ENCODE measurements around the gene UCP2. TPM values are rescaled to one million over a fixed set of nuclear protein-coding genes. Genes with fewer than 3 reads are reported as not detected.

Gene UCP2
- total and polyA plus RNA-seq, 9 of the 15 experiments (the other 6 are each of a cell fraction or from before 2014, with no cell fraction given) = 19.2 to 216 (median 87.9) TPM

GRCh38 chr11:73982990-73983740 is 522 bp upstream of the UCP2 start (continued):
- TF ChIP-seq TCF7 (IDR thresholded peaks at IDR 0.05; ENCODE audit: borderline replicate concordance) (no peak), ZNF586 (CRISPR knock-in tag; conservative IDR thresholded peaks at IDR 0.05) (0 out of 2 replicates have a peak, but pooled peaks have one; percentile 32), BRF1 (IDR thresholded peaks at IDR 0.05; ENCODE audit: borderline replicate concordance, extremely low read depth, insufficient read length) (no peak), YY1 (IDR thresholded peaks at IDR 0.05; ENCODE audit: borderline replicate concordance in 1 of 3, control insufficient read depth in 1 of 3, extremely low read depth in 1 of 3, insufficient read depth in 3 of 3, insufficient read length in 1 of 3, insufficient replicate concordance in 2 of 3, low read depth in 1 of 3, low read length in 2 of 3) (no peak), ZNF12 (CRISPR knock-in tag; IDR thresholded peaks at IDR 0.05) (no peak; the same call in 1 of the 2 replicates), CBX3 (IDR thresholded peaks at IDR 0.05; ENCODE audit: borderline replicate concordance in 1 of 2, low read length in 2 of 2) (peak in 1 of 2 experiments; percentile 82; a peak in 2 of 3 replicates), TCF3 (CRISPR knock-in tag; IDR thresholded peaks at IDR 0.05) (no peak; the same call in none of the 2 replicates), ZKSCAN1 (IDR thresholded peaks at IDR 0.05; ENCODE audit: low read depth, low read length) (peak; percentile 79), ZBTB9 (CRISPR knock-in tag; IDR thresholded peaks at IDR 0.05) (peak; percentile 88), ZC3H11A (IDR thresholded peaks at IDR 0.05; ENCODE audit: low read depth, low read length) (no peak), FOXK2 (conservative IDR thresholded peaks at IDR 0.05 in 1 of 2, IDR thresholded peaks at IDR 0.05 in 1 of 2; ENCODE audit: low read depth in 2 of 2) (peak; percentile 91 to 93), MAFG (tag; conservative IDR thresholded peaks at IDR 0.05) (no peak), RBFOX2 (IDR thresholded peaks at IDR 0.05; ENCODE audit: low read depth, low read length) (peak; percentile 95), PML (IDR thresholded peaks at IDR 0.05; ENCODE audit: low read length) (peak; percentile 62; the same call in 1 of the 2 replicates), BHLHE40 (IDR thresholded peaks at IDR 0.05; ENCODE audit: low read length) (peak; percentile 99), ELF4 (CRISPR knock-in tag; IDR thresholded peaks at IDR 0.05) (peak; percentile 86), HDAC6 (IDR thresholded peaks at IDR 0.05; ENCODE audit: low read depth, low read length) (no peak)
- TF ChIP-seq, protein P1, sequence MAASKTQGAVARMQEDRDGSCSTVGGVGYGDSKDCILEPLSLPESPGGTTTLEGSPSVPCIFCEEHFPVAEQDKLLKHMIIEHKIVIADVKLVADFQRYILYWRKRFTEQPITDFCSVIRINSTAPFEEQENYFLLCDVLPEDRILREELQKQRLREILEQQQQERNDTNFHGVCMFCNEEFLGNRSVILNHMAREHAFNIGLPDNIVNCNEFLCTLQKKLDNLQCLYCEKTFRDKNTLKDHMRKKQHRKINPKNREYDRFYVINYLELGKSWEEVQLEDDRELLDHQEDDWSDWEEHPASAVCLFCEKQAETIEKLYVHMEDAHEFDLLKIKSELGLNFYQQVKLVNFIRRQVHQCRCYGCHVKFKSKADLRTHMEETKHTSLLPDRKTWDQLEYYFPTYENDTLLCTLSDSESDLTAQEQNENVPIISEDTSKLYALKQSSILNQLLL (CRISPR knock-in tag; IDR thresholded peaks at IDR 0.05; ENCODE audit: borderline replicate concordance) = no peak
- TF ChIP-seq, protein P2, sequence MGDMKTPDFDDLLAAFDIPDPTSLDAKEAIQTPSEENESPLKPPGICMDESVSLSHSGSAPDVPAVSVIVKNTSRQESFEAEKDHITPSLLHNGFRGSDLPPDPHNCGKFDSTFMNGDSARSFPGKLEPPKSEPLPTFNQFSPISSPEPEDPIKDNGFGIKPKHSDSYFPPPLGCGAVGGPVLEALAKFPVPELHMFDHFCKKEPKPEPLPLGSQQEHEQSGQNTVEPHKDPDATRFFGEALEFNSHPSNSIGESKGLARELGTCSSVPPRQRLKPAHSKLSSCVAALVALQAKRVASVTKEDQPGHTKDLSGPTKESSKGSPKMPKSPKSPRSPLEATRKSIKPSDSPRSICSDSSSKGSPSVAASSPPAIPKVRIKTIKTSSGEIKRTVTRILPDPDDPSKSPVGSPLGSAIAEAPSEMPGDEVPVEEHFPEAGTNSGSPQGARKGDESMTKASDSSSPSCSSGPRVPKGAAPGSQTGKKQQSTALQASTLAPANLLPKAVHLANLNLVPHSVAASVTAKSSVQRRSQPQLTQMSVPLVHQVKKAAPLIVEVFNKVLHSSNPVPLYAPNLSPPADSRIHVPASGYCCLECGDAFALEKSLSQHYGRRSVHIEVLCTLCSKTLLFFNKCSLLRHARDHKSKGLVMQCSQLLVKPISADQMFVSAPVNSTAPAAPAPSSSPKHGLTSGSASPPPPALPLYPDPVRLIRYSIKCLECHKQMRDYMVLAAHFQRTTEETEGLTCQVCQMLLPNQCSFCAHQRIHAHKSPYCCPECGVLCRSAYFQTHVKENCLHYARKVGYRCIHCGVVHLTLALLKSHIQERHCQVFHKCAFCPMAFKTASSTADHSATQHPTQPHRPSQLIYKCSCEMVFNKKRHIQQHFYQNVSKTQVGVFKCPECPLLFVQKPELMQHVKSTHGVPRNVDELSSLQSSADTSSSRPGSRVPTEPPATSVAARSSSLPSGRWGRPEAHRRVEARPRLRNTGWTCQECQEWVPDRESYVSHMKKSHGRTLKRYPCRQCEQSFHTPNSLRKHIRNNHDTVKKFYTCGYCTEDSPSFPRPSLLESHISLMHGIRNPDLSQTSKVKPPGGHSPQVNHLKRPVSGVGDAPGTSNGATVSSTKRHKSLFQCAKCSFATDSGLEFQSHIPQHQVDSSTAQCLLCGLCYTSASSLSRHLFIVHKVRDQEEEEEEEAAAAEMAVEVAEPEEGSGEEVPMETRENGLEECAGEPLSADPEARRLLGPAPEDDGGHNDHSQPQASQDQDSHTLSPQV (IDR thresholded peaks at IDR 0.05) = peak; percentile 98

All from K562 (cell line).